Left ventricle myocardium superior (tissue), 1 donor: ENCODE measurements around the gene NDUFS7. TPM values are rescaled to one million over a fixed set of nuclear protein-coding genes. Genes with fewer than 3 reads are reported as not detected.

Experiments used
- ATAC-seq: fragments of 200-7000 bp; cut with Tn5 transposase; one replicate; pipeline ENCODE4 v1.9.1; 2020; ENCODE audit warnings: mild to moderate bottlenecking, moderate library complexity
- DNase-seq: peaks from one replicate; pipeline ENCODE4 v3.0.0-alpha.2; 2020
- intact Hi-C: fragments of 100-400 bp; cut with micrococcal nuclease; formaldehyde crosslinking; loops from one replicate; pipeline ENCODE4 v1.11.0; 2022
- total RNA-seq: library from RNA; stranded (reverse); fragmentation: NEBNext Ultra II Directional; extraction: Animal tissue kit (Norgen Biotek cat#: 25700); gene quantifications from one replicate; pipeline ENCODE4 v1.2.1, GENCODE V29; 2021
- donor health status: DM: no; HTN: yes; CAD: no; lungs with severe emphysema.

The NDUFS7 gene
- total RNA-seq, 1 donor from 2014 or later: 461 TPM

- DNase-seq: no peak
Observed at GRCh38 chr19:1423436-1424191, 39.9 kb downstream of the NDUFS7 start.

GRCh38 chr19:1424192-1424955 lies 40.7 kb downstream of the NDUFS7 start:
- no peak for ATAC-seq
- intact Hi-C loops: no loop called here
- DNase-seq: no peak

More at GRCh38 chr19:1423436-1424191, 39.9 kb downstream of the NDUFS7 start:
- intact Hi-C loops: no loop called here
- no peak for ATAC-seq

- no peak for DNase-seq
- intact Hi-C loops: no loop called here
- no peak for ATAC-seq
Observed at GRCh38 chr19:1425102-1425837, 41.6 kb downstream of the NDUFS7 start.

GRCh38 chr19:1425902-1426301 lies 42.2 kb downstream of the NDUFS7 start:
- intact Hi-C loops: no loop called here
- no peak for ATAC-seq
- no peak for DNase-seq

DNA sequence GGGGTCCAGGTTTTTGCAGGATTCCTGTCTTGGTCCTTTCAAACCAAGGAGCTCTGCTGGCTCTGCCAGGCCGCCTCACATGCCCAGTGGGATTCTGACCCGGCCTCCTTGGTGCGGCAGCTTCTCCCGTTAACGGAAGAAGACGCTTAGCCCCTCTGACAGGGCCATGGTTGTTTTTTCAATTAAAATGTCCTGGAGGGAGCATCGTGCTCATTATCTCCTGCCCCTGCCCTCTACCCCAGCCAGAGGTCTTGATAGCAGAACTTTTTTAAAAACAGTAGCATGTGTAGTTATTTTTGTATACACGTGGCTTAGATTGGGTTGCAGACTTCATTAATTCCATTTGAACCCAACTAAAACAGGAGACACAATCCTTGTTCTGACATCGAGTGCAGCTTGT lies 43.0 kb downstream of the NDUFS7 start:
- intact Hi-C loops: no loop called here
- ATAC-seq (no peak), DNase-seq (no peak)

DNA sequence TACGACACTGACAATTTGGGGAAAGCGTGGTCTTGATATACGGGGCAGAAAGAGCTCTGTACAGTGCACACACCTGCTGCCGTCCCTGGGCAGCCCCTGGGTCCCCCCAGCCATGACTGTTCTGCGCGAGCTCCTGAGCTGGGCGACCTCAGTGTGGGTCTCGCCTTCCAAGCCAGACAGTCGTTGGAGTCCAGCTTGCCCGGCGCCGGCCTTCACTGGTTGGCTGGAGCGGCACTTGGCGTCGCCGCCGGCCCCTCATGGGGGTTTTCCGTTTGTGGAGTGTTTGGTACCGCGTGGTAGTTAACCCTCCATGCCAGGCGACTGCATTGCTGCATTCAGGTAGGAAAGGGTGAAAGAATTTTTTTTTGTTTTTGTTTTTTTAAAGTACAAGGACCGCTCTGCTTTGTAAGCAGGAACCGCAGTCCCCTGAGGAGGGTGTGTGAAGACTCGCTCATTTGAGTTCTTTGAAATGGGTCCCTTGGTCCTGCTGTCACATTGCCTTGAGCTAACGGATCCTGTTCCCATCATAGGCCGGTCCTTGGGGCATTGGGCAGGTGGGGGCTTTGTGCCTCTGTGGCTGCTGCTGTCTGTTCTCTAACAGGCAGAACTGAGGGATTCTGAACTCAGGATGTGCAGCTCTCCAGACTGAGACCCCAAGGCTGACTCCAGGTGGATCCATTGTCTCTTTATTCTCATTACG lies 43.7 kb downstream of the NDUFS7 start:
- ATAC-seq: no peak
- no peak for DNase-seq
- intact Hi-C loops: no loop called here

- intact Hi-C loops: no loop called here
- no peak for DNase-seq
Observed at GRCh38 chr19:1428738-1429391, 45.2 kb downstream of the NDUFS7 start.

DNA sequence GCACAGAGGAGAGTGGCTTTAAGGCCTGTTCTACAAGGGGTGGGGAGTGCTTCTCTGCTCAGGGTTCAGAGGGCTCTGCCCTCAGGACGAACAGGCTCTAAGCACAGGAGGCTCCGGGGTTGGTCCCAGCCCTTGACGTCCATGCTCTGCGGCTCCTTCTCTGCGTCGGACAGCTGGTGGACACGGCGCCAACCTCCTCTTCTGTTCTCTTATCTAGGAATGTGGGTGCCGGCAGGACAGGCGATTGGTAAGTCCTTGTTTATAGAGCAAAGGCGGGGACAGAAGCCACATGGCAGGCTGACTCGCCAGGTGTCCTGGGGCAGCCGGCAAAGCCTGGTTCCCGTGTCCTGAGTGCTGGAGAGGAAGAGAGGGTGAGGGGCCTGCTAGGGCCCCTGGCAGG lies 46.0 kb downstream of the NDUFS7 start:
- peak; percentile 88 for ATAC-seq
- intact Hi-C loops: no loop called here
- DNase-seq: peak; percentile 78

More at GRCh38 chr19:1428738-1429391, 45.2 kb downstream of the NDUFS7 start:
- ATAC-seq: peak; percentile 33

DNA sequence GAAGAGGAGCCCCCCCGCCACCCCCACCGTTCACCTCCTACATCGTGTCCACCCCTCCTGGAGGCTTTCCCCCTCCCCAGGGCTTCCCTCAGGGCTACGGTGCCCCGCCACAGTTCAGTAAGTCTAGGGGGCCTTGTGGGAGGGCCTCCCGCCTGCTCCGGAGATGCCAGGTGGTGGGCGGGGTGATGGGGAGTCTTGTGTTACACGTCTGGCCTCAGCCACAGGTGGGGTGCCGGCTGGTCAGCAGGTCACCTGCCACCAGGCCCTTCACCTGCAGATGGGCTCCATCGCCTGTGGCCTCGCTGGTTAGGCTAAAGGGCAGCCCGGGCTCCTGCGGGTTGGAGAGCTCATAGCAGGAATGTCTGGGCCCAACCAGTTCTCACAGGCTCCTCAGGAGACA lies 46.5 kb downstream of the NDUFS7 start:
- no peak for DNase-seq
- intact Hi-C loops: no loop called here
- peak; percentile 1 for ATAC-seq

DNA sequence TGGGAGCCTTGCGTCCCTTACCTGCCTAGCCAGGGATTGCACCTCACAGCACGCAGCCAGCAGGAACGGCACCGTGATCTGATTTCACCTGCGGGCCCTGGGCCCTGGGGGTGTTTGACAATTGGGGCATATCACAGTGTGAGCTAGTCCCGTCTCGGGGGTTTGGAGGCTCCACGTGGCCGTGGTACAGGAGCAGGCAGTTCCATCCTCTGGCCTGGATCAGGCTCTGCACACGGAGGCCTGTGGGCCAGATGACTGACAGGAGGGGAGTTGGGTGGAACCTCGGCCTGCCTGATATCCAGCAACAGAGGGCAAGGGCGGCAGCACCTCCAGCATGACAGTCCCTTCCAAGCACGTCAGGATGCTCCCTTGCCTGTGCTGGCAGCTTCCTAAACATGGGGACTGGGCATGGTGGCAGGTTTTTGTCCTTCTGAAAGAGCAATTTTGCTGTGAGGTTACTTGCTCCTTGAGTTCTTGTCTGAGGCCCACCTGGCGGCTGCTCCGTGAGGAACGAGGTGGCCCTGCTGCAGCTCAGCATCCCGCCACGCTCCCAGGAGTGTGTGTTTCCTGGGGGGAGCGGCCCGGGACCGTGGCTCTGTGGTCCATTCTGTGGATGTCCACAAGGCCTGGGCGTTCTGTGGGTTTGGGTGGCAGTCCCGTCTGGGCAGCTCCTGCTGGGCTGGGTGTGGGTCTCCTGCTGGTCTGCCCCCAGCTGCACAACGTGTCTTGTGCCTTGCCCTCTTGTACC lies 48.2 kb downstream of the NDUFS7 start:
- no peak for ATAC-seq
- no peak for DNase-seq
- intact Hi-C loops: no loop called here

- intact Hi-C loops: no loop called here
- DNase-seq (no peak), ATAC-seq (no peak)
Observed at GRCh38 chr19:1432507-1432887, 48.8 kb downstream of the NDUFS7 start.

GRCh38 chr19:1433119-1434039 lies 49.7 kb downstream of the NDUFS7 start:
- DNase-seq (no peak), ATAC-seq (no peak)
- intact Hi-C loops: no loop called here

DNA sequence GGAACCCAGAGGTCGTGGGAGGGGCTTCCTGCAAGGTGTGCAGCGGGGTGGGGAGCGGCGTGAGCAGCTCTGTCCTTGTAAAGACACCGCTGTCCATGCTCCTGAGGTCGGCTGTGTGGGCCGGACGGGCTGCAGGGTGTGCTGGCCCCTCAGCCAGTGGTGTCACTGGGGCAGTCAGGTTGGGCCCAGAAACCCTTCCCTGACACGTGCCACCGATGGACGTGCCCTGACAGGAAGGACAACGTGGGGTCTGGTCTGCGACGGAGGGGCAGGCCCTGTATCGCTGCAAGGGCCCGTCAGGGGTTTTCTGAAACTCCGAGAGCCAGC lies 50.3 kb downstream of the NDUFS7 start:
- no peak for DNase-seq
- intact Hi-C loops: no loop called here
- no peak for ATAC-seq

- intact Hi-C loops: no loop called here
- DNase-seq (no peak), ATAC-seq (no peak)
Observed at GRCh38 chr19:1434577-1435060, 50.9 kb downstream of the NDUFS7 start.

GRCh38 chr19:1435378-1435989 lies 51.8 kb downstream of the NDUFS7 start:
- DNase-seq: no peak
- no peak for ATAC-seq
- intact Hi-C loops: no loop called here

GRCh38 chr19:1437609-1438008 lies 53.9 kb downstream of the NDUFS7 start:
- no peak for ATAC-seq
- intact Hi-C loops: no loop called here
- DNase-seq: no peak
